Ectodermal cell (in vitro differentiated cells): ENCODE results near the gene LHFPL3.

ENCODE experiments used
- H3K27ac ChIP-seq: 2 replicates; pipeline ENCODE4 v1.7.0; 2013; ENCODE audit warnings: mild to moderate bottlenecking, low read depth, low read length; ENCODE audit not compliant: insufficient read depth, poor library complexity, severe bottlenecking
- H3K27me3 ChIP-seq: 2 replicates; pipeline ENCODE4 v1.7.0; 2013; ENCODE audit warnings: mild to moderate bottlenecking, low read length; ENCODE audit not compliant: insufficient read depth, control insufficient read depth, poor library complexity, severe bottlenecking
- H3K36me3 ChIP-seq: one replicate; pipeline ENCODE4 v1.7.0; 2013; ENCODE audit warnings: low read length; ENCODE audit not compliant: control insufficient read depth, insufficient read depth
- H3K4me1 ChIP-seq: one replicate; pipeline ENCODE4 v1.7.0; 2013; ENCODE audit warnings: low read length; ENCODE audit not compliant: control insufficient read depth, insufficient read depth
- H3K4me3 ChIP-seq: 2 replicates; pipeline ENCODE4 v1.7.0; 2013; ENCODE audit warnings: low read depth, low read length, control low read depth; ENCODE audit not compliant: insufficient read depth
- H3K9me3 ChIP-seq: 2 replicates; pipeline ENCODE4 v1.7.0; 2013; ENCODE audit warnings: mild to moderate bottlenecking, low read length, moderate library complexity; ENCODE audit not compliant: control insufficient read depth
- WGBS, 2 experiments: methylation state at CpG; one replicate each; pipeline ENCODE4 v1.1.7; 2013; ENCODE audit warnings: missing lambda C conversion rate in 2 of 2; 5-methylcytosine and 5-hydroxymethylcytosine counted together

Gene LHFPL3

DNA sequence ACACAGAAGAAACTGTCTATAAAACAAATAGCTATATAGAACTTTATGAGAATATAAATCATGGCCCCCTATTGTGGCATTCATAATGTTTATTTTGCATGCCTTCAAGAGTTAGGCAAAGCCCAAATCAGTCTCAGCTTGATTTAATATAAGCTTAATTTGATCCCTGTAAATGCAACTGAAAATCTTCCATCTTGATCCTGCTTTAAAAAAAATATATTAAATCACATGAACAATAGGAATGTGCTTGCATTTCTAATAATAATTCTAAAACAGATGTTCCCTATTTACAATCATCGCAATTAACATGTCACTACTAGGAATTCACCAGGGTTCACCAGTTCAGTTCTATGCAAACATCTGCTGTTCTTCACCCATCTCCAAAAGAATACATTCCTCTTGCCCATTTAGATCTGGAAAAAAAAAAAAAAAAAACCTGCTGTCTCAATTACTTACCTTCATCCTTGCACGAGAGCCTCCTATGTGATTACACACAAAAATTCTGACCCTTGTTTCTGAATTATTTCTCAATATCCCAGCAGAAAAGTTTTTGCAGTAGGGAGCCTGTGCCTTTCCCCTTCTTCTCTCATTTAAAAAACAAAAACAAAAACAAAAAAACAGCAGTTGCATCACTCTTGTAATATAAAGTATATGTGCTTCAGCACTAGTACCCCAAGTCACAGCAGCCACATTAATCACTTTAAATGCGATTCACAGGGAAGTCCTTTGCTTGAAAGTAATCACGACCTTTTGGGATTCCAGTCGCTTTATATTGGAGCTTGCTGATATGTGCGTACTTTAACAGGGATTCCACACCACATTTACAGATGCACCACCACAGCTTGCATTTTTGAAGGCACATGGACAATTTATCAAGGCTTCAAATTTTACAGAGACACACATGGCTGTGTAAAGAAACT, 490.8 kb downstream of the LHFPL3 start:
- Histone ChIP-seq H3K27ac (no peak overlapping the region), H3K36me3 (no peaks in the 10 kb centered on the region), H3K4me1 (peaks cover 5% of the 10 kb centered on the region), H3K9me3 (no peaks in the 10 kb centered on the region), H3K4me3 (no peak overlapping the region), H3K27me3 (no peaks in the 10 kb centered on the region)
- 84 to 86% methylated on average over 6 of the region's 6 CpGs for WGBS, 2 experiments

DNA sequence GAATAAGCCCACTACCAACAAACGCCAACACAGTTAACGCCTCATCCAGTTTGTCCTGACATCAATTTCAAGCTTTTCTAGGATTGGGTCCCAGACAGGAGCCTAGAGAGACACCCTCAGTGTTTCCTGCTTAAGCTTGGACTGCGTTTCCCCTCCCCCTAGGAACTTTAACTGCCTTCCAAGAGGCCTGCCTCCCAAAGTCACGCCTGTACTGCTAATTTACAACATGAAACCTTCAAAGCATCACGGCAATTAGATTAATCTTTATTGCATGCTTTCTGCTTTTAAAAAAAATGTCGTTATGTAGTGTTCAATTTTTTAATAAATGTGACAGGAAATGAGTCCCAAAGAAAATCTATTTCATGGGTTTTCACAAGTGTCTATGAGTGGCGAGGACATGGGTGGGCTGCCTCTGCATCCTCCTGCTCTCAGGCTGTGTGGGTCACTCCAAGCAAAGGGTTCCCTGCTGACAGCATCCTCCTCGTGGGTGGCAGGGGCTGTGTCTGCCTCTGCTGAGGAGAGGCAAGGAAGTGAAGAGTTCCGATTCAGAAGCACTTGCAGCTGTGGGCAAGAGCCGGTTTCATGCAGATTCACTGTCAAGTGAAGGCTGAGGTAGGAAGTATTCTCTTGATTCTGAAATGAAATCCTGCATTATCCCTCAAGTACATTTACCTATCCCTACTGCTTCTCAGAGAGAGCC, 492.6 kb downstream of the LHFPL3 start:
- Histone ChIP-seq H3K27ac (no peak overlapping the region), H3K4me3 (no peak overlapping the region), H3K36me3 (no peaks in the 10 kb centered on the region), H3K4me1 (peaks cover 5% of the 10 kb centered on the region), H3K27me3 (no peaks in the 10 kb centered on the region), H3K9me3 (no peaks in the 10 kb centered on the region)
- WGBS, 2 experiments = 81 to 88% methylated on average over 9 of the region's 10 CpGs

DNA sequence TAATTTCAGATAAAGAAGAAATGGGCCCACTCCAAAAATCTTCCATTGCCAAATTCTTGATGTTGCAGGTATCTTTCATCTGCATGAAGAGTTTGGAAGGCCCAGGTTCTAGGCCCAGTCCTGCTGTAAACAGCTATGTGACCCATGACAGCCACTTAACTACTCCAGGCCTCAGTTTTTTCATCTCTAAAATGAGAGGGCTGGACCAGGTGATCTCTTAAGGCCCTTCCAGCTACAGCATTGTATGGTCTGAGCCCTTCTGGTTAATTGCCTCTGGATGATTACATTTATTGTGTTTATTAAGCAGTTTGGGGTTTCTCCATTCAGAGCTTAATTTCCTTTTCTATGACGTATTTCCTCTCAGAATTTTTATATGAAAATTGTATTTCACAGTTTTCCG, 494.8 kb downstream of the LHFPL3 start:
- Histone ChIP-seq H3K4me3 (no peak overlapping the region), H3K27me3 (no peaks in the 10 kb centered on the region), H3K27ac (no peak overlapping the region), H3K9me3 (no peaks in the 10 kb centered on the region), H3K4me1 (peaks cover 5% of the 10 kb centered on the region), H3K36me3 (no peaks in the 10 kb centered on the region)
- WGBS, 2 experiments = no CpG with 5 or more reads among the region's 2 CpGs

DNA sequence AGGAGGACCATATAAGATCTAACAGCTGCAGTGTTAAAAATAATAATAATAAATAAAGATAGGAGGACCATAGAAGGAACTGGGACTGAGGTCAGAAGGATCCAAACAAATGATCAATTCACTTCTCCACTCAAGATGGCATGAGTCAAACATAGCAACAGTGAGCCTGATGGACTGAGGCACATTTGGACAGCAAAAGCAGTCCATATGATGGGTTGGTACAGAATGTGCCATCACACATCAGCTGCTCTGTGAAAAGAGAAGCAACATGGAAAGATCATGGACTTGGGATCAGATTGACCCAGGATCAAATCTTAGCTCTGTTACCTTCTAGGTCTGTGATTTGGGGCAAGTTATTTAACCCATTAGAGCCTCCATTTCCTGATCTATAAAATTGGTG, 496.7 kb downstream of the LHFPL3 start:
- Histone ChIP-seq H3K4me1 (peaks cover 5% of the 10 kb centered on the region), H3K4me3 (no peak overlapping the region), H3K9me3 (no peaks in the 10 kb centered on the region), H3K36me3 (no peaks in the 10 kb centered on the region), H3K27me3 (no peaks in the 10 kb centered on the region), H3K27ac (no peak overlapping the region)

DNA sequence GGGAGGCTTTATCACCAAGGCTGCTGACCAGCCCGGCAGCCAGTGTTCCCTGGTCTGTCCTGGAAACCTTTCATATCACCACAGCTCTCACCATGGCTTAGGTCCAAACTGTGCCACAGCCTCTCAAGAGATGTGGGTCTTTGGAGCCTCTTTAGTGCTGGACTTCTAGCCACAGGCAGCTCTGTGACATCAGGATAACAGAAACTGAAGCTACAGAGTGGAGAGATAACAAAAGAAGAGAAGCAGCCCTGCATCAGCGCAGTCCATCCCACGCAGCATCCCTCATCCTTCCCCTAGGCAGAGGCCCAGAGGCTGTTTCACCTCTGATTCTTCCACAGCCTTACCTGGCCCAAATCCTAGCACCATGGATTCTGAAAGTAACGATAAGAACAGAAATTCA, 497.7 kb downstream of the LHFPL3 start:
- H3K9me3 ChIP-seq = no peaks in the 10 kb centered on the region
- no peaks in the 10 kb centered on the region for H3K27me3 ChIP-seq
- H3K4me3 ChIP-seq = no peak overlapping the region
- H3K27ac ChIP-seq = no peak overlapping the region
- H3K36me3 ChIP-seq = no peaks in the 10 kb centered on the region
- 94 to 96% methylated on average over 4 of the region's 4 CpGs for WGBS, 2 experiments
- no peaks in the 10 kb centered on the region for H3K4me1 ChIP-seq

DNA sequence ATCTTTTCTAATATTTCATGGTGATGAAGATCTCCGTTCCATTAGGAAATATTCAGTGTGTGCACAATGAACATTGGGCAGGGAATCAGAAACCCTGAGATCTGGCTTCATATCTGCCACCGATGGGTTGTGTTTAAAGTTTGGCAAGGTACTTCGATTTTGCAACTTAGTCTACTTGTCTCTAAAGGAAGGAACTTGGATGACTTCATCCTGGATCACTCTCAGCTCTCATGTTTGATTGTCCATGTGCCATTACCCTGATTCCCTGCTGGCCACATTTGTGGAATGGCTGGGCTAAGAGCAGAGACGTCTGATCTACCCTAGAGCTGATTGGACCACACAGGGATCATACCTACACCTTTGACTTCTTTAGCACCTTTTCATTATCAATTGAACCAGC, 508.6 kb downstream of the LHFPL3 start:
- 90 to 91% methylated on average over 4 of the region's 4 CpGs for WGBS, 2 experiments
- no peaks in the 10 kb centered on the region for H3K27me3 ChIP-seq
- no peaks in the 10 kb centered on the region for H3K36me3 ChIP-seq
- H3K4me3 ChIP-seq = no peak overlapping the region
- no peak overlapping the region for H3K27ac ChIP-seq
- no peaks in the 10 kb centered on the region for H3K9me3 ChIP-seq
- H3K4me1 ChIP-seq = no peaks in the 10 kb centered on the region

DNA sequence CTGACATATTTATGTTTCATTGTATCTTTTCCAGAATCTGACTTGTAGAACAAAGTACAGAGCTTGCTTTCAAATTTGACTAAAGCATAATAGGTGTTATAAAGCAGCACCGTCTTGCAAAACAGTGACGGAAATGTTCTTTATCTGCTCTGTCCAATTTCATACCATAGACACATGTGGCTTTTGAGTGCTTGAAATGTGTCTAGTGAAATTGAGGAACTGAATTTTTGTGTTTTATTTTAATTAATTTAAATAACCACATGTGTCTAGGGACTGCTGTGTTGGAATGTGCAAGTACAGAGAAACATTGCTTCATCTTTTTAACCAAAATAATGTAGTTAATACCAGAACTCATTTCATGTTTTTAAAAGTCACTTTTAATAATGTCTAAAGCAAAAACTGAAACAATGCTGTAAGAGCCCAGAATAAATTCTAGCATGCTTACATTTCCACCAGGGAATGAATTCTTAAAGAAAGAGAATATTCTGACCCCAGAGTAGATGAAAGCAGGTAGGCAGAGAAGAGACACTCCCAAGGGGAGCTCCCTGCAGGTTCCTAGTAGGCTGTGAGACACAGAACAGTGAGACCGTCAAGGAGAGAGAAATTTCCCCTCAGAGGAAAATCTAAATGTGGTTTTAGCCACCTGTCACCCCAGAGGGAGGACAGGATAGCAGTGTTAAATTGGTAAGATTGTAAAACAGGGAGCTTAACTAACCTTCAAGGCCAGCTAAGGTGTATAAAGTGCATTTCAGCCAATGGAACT, 510.3 kb downstream of the LHFPL3 start:
- no peak overlapping the region for H3K27ac ChIP-seq
- no peaks in the 10 kb centered on the region for H3K4me1 ChIP-seq
- WGBS, 2 experiments = 87 to 88% methylated on average over 3 of the region's 3 CpGs
- H3K4me3 ChIP-seq = no peak overlapping the region
- H3K27me3 ChIP-seq = no peaks in the 10 kb centered on the region
- H3K36me3 ChIP-seq = no peaks in the 10 kb centered on the region
- H3K9me3 ChIP-seq = no peaks in the 10 kb centered on the region

DNA sequence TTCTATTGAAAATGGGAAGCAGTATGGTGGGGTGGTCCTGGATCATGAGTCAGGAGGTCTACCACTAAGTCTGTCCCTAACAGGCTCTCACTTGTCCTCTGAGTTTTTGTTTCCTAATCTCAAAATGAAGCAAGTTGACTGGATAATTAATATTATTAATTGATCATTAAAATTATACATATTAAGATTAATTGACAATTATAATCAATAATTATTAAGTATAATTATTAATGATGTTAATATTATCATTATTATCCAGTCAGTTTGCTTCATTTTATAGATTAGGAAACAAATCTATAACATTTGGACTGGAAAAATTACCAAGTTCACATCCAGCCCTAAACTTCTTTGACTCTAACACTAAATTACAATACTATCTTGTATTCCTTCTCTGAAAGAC, 511.4 kb downstream of the LHFPL3 start:
- Histone ChIP-seq H3K4me3 (no peak overlapping the region), H3K27ac (no peak overlapping the region), H3K27me3 (no peaks in the 10 kb centered on the region), H3K4me1 (no peaks in the 10 kb centered on the region), H3K36me3 (no peaks in the 10 kb centered on the region), H3K9me3 (no peaks in the 10 kb centered on the region)

DNA sequence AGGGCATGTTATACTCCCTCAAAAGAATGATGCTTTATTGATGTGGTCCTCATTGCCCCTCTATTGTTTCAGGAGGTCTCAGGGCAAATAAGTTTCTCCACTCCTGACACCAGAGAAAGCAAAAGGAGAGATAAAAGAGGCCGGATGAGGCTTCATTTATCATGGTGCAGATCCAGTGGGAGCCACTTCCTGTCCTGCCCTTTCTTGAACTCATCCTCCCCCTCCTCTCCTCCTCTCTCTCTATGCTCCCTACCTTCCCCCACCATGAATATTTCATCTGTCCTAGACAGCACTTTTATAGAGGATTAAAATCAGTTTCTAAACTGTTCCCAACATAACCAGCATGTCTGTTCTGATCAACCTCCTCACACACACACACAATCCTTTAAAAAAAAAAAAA, 513.4 kb downstream of the LHFPL3 start:
- Histone ChIP-seq H3K4me1 (no peaks in the 10 kb centered on the region), H3K27ac (no peak overlapping the region), H3K4me3 (no peak overlapping the region), H3K9me3 (no peaks in the 10 kb centered on the region), H3K27me3 (no peaks in the 10 kb centered on the region), H3K36me3 (no peaks in the 10 kb centered on the region)
- 74 to 81% methylated on average over 1 of the region's 1 CpG for WGBS, 2 experiments

DNA sequence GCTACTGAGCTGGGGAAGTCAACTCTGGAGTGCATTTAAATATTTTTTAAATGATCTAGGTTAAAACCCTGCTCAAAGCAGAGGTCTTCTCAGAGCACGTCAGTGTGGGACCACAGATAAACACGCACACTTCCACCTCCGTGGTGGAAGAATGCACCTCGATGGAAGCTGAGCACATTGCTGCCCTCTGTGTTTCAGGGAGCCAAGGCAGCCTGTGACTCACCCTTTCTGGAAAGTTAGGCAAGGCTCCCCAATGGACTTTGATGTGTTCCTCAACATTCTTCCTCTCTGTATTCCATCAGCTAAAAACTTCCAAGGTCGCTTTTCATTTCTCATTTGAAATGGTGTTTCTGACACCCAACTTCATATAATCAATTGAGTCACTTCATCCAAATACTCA, 514.8 kb downstream of the LHFPL3 start:
- H3K4me3 ChIP-seq = no peak overlapping the region
- H3K4me1 ChIP-seq = no peaks in the 10 kb centered on the region
- no peaks in the 10 kb centered on the region for H3K27me3 ChIP-seq
- H3K27ac ChIP-seq = no peak overlapping the region
- no peaks in the 10 kb centered on the region for H3K9me3 ChIP-seq
- 89 to 90% methylated on average over 5 of the region's 5 CpGs for WGBS, 2 experiments
- H3K36me3 ChIP-seq = no peaks in the 10 kb centered on the region
